ENCODE results near the gene DCTN4.

GRCh38 chr5:150675069-150675468 is 83.7 kb downstream of the DCTN4 start:
- TF ChIP-seq CEBPB (IDR thresholded peaks at IDR 0.05) (no peak), CTCF (IDR thresholded peaks at IDR 0.05) (no peak), FOSL2 (IDR thresholded peaks at IDR 0.05) (no peak), FOSL2 (CRISPR knock-in tag; IDR thresholded peaks at IDR 0.05) (no peak)
